Ishikawa (cell line): ENCODE results near the gene THSD1.

Source experiments
- CEBPB ChIP-seq: IDR thresholded peaks from 2 replicates; pipeline ENCODE4 v1.6.1; 2012
- EGR1 ChIP-seq: IDR thresholded peaks from 2 replicates; pipeline ENCODE4 v1.6.1; 2012
- EP300 ChIP-seq: IDR thresholded peaks from 2 replicates; pipeline ENCODE4 v1.6.1; 2012; ENCODE audit warnings: borderline replicate concordance
- MAX ChIP-seq: IDR thresholded peaks from 2 replicates; pipeline ENCODE4 v1.6.1; 2012
- RAD21 ChIP-seq: IDR thresholded peaks from 2 replicates; pipeline ENCODE4 v1.6.1; 2012; ENCODE audit warnings: low read depth
- YY1 ChIP-seq: IDR thresholded peaks from 2 replicates; pipeline ENCODE4 v1.6.1; 2012; ENCODE audit warnings: low read depth

- no peak for TF ChIP-seq RAD21
- TF ChIP-seq EP300, result no peak
- TF ChIP-seq EGR1, result no peak
- no peak for TF ChIP-seq MAX
- TF ChIP-seq YY1, result no peak
- TF ChIP-seq CEBPB, result no peak
Measured at GRCh38 chr13:52421216-52421615, 15.2 kb upstream of the THSD1 start.
